Thoracic aorta (tissue), 2 donors: Measurements from ENCODE around the gene SARDH. TPM values are rescaled to one million over a fixed set of nuclear protein-coding genes. Genes with fewer than 3 reads are reported as not detected.
"Not testable (repeated sequence)": the region's sequence is repeated elsewhere in the genome, so short reads cannot be mapped to it uniquely, and the experiment has no call there.

Experiments
- ATAC-seq: fragments of 150-250 bp; one replicate; pipeline ENCODE4 v1.8.0; 2017; ENCODE audit warnings: low read depth; ENCODE audit not compliant: insufficient number of reproducible peaks, low FRiP score
- DNase-seq: peaks from one replicate; pipeline ENCODE4 v3.0.0-alpha.2; 2020; ENCODE audit warnings: low spot score
- H3K27ac ChIP-seq, 2 donors: fragments of 200-600 bp; sonication (generic); 1 replicate in 1 of 2; 2 replicates in 1 of 2; pipeline ENCODE4 v1.5.1; 2016; ENCODE audit warnings: mild to moderate bottlenecking in 2 of 2, moderate library complexity in 2 of 2
- H3K27me3 ChIP-seq: fragments of 200-600 bp; sonication (generic); replicated peaks from 2 replicates; pipeline ENCODE4 v1.6.0; 2016; ENCODE audit warnings: mild to moderate bottlenecking; ENCODE audit not compliant: insufficient read depth
- H3K36me3 ChIP-seq: fragments of 200-600 bp; sonication (generic); one replicate; pipeline ENCODE4 v1.5.1; 2016
- H3K4me1 ChIP-seq, 2 donors: fragments of 200-600 bp; sonication (generic); 1 replicate in 1 of 2; 2 replicates in 1 of 2; pipeline versions ENCODE4 v1.5.1 to v1.6.0; 2016; ENCODE audit warnings: low read depth in 2 of 2, mild to moderate bottlenecking in 1 of 2; ENCODE audit not compliant: control insufficient read depth in 1 of 2
- H3K4me3 ChIP-seq: fragments of 200-600 bp; sonication (generic); 2 replicates; pipeline ENCODE4 v1.5.1; 2016; ENCODE audit warnings: mild to moderate bottlenecking
- H3K9me3 ChIP-seq: fragments of 200-600 bp; sonication (generic); 2 replicates; pipeline ENCODE4 v1.5.1; 2016
- CTCF ChIP-seq: fragments of 200-600 bp; sonication (generic); IDR thresholded peaks from one replicate; pipeline ENCODE4 v1.5.1; 2019; ENCODE audit warnings: antibody characterized with exemption
- total RNA-seq, 2 donors: library from RNA; depleted of rRNA; stranded (reverse); fragments of >200 nt; gene quantifications; one replicate each; pipeline versions ENCODE4 v1.1.0 to v1.2.3, GENCODE V29; 2016

The SARDH gene
- total RNA-seq, 2 donors from 2014 or later: 1.8 to 4.3 TPM

GRCh38 chr9:133754187-133754586 lies 16.0 kb upstream of the SARDH start:
- no peaks in the 10 kb centered on the region for H3K27me3 ChIP-seq
- TF ChIP-seq CTCF: no peak
- no peaks in the 10 kb centered on the region for H3K36me3 ChIP-seq
- no peak for ATAC-seq
- no peak overlapping the region for H3K27ac ChIP-seq
- no peak overlapping the region for H3K4me3 ChIP-seq
- H3K9me3 ChIP-seq: no peaks in the 10 kb centered on the region
- no peak for DNase-seq
- H3K4me1 ChIP-seq: no peaks in the 10 kb centered on the region

- H3K4me3 ChIP-seq: no peak overlapping the region
- no peaks in the 10 kb centered on the region for H3K9me3 ChIP-seq
- ATAC-seq (no peak), DNase-seq (no peak)
- no peaks in the 10 kb centered on the region for H3K4me1 ChIP-seq
- no peak for TF ChIP-seq CTCF
- no peaks in the 10 kb centered on the region for H3K27me3 ChIP-seq
- H3K27ac ChIP-seq: no peak overlapping the region
- H3K36me3 ChIP-seq: no peaks in the 10 kb centered on the region
These were observed 14.7 kb upstream of the SARDH start for GRCh38 chr9:133752739-133753446.

- TF ChIP-seq CTCF: no peak
- DNase-seq (no peak), ATAC-seq (no peak)
- Histone ChIP-seq H3K36me3 (no peaks in the 10 kb centered on the region), H3K4me3 (no peak overlapping the region), H3K4me1 (no peaks in the 10 kb centered on the region), H3K27ac (no peak overlapping the region), H3K9me3 (no peaks in the 10 kb centered on the region), H3K27me3 (no peaks in the 10 kb centered on the region)
These were observed 13.0 kb upstream of the SARDH start for GRCh38 chr9:133750982-133751649.

GRCh38 chr9:133747309-133747708 lies 9.2 kb upstream of the SARDH start:
- no peaks in the 10 kb centered on the region for H3K27me3 ChIP-seq
- H3K9me3 ChIP-seq: no peaks in the 10 kb centered on the region
- H3K27ac ChIP-seq: no peak overlapping the region

GRCh38 chr9:133744528-133744927 lies 6.4 kb upstream of the SARDH start:
- DNase-seq, ATAC-seq, H3K27ac ChIP-seq: not testable (repeated sequence)

More at GRCh38 chr9:133747309-133747708, 9.2 kb upstream of the SARDH start:
- no peaks in the 10 kb centered on the region for H3K36me3 ChIP-seq
- no peak overlapping the region for H3K4me3 ChIP-seq
- no peaks in the 10 kb centered on the region for H3K4me1 ChIP-seq
- TF ChIP-seq CTCF: no peak
- ATAC-seq (no peak), DNase-seq (no peak)

More at GRCh38 chr9:133744528-133744927, 6.4 kb upstream of the SARDH start:
- H3K9me3 ChIP-seq, H3K36me3 ChIP-seq, H3K4me1 ChIP-seq, H3K4me3 ChIP-seq, H3K27me3 ChIP-seq: not testable (repeated sequence)
